Measurements from ENCODE around the gene RBM10. TPM values are rescaled to one million over a fixed set of nuclear protein-coding genes. Genes with fewer than 3 reads are reported as not detected.

The RBM10 gene
- total RNA-seq, 5 donors from 2014 or later (not counting 1 experiment from before 2014, with no cell fraction given), result 37.3 to 60.3 (median 55.8) TPM

DNA sequence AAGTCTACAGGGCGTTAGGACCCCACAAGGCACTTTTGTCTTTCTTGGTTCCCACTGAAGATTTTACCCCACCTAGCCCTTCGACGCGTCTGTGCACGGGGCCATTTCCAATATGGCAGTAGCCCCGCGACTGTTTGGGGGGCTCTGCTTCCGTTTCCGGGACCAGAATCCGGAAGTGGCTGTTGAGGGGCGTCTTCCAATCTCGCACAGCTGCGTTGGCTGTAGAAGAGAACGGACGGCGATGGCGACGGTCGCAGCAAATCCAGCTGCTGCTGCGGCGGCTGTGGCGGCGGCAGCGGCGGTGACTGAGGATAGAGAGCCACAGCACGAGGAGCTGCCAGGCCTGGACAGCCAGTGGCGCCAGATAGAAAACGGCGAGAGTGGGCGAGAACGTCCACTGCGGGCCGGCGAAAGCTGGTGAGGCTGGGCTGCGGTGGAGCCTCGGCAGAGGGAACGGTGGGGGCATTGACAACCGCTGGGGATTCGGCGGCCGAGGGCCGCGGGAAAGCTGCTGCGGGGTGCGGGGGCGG, 87.8 kb downstream of the RBM10 start, which contains the start of gene USP11:
Gene USP11, plus strand, starts transcription at position 207 of the 530 bp plus-strand sequence. Its CDS starts 35 bp downstream, at position 242.
- no peaks in the 10 kb centered on the region for H3K9me3 Mint-ChIP-seq
- WGBS (ENCODE audit: insufficient coverage), result 0% methylated on average over 24 of the region's 46 CpGs
- peak; percentile 20 to 42 (median 40) for ATAC-seq (replicated peaks in 1 of 4)

DNA sequence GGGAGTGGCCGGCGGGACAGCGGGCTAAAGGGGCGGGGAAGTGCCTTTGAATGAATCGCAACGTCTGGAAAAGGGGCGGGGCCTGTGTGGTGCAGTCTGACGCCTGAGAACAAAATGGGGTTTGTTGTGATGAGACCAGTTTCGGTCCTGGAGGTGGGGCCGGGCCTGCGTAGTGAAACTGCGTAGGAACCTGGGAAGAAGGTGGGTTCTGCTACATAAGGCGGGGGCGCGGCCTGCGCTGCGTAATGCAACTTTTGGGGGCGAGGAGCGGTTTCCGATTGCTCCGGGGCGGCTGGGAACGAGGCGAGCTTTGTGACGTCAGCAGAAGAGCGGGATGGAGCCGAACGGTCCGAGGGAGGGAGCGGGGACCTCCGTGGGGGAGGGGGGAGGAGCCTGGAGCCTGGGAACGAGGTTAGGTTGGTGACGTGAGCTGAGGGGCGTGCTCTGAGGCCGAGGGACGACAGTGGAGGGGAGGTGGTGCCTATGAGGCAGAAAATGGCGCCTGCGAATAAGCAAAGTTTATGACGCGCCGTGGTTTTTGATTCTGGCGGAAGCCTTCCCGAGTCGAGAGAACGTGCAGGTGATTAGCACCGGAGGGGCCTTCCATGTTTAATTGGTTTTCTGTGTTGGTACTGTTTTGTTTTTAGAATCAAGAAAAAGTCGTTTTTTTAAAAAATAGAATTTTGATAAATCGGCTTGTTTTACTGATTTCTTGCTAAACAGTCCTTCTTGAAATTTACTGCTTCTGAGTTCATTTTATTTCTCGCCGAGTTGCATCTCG, 88.5 kb downstream of the RBM10 start:
- DNase-seq (peak; percentile 81 to 97 (median 95)), ATAC-seq (replicated peaks in 1 of 4) (peak; percentile 87 to 91 (median 90))
- WGBS (ENCODE audit: insufficient coverage), result 0% methylated on average over 11 of the region's 51 CpGs
- H3K27me3 ChIP-seq (replicated peaks in 1 of 2; ENCODE audit: control insufficient read depth in 2 of 2, extremely low read depth in 1 of 2, insufficient read depth in 2 of 2, low read length in 1 of 2), result no peaks in the 10 kb centered on the region
- H3K4me1 ChIP-seq (ENCODE audit: control insufficient read depth in 1 of 2, extremely low read depth in 1 of 2, insufficient read depth in 2 of 2, low read length in 2 of 2), result peaks cover 2 to 17% of the 10 kb centered on the region in 2 experiments
- ChIA-PET CTCF (interaction anchor here in 1 of 2 donors (0.9 to 1.6 kb wide), 2 partner anchors 16 to 151 kb away, joined by 3 to 5 read pairs; no protein-coding TSS in a partner anchor), POLR2A (interaction anchor here (0.5 to 1.4 kb wide), 11 partner anchors 9 to 1725 kb away, joined by 3 to 19 read pairs (median 5); partner anchors contain the start of genes CDK16 (in 2 of the 2), NDUFB11 (in 1 of the 2) and RBM10 (in 1 of the 2))
- Mint-ChIP-seq H3K4me3 (peak overlapping the region; percentile 92 to 96 (median 94)), H3K9me3 (no peaks in the 10 kb centered on the region), H3K27me3 (no peaks in the 10 kb centered on the region), H3K27ac (peak overlapping the region; percentile 99), H3K36me3 (peaks cover 9% of the 10 kb centered on the region), H3K4me1 (peaks cover 29 to 34% (median 32%) of the 10 kb centered on the region in 3 donors)
- H3K36me3 ChIP-seq (ENCODE audit: control insufficient read depth in 2 of 2, extremely low read depth in 1 of 2, insufficient read depth in 1 of 2, low read length in 1 of 2), result peaks cover 5 to 8% of the 10 kb centered on the region in 2 donors
- peak overlapping the region; percentile 99 for H3K27ac ChIP-seq (ENCODE audit: low read length)
- peak overlapping the region; percentile 73 to 95 for H3K4me3 ChIP-seq (ENCODE audit: control insufficient read depth in 1 of 2, extremely low read depth in 1 of 2, low read length in 1 of 2)
- H3K9me3 ChIP-seq, result no peaks in the 10 kb centered on the region

More for the DNA sequence above, 87.8 kb downstream of the RBM10 start, which contains the start of gene USP11:
- Histone ChIP-seq H3K27ac (ENCODE audit: low read length) (peak within 1 kb of the TSS; percentile 99), H3K4me1 (ENCODE audit: control insufficient read depth in 1 of 2, extremely low read depth in 1 of 2, insufficient read depth in 2 of 2, low read length in 2 of 2) (peaks cover 2 to 17% of the 10 kb centered on the region in 2 experiments), H3K4me3 (ENCODE audit: control insufficient read depth in 1 of 2, extremely low read depth in 1 of 2, low read length in 1 of 2) (peak within 1 kb of the TSS; percentile 73 to 95), H3K27me3 (replicated peaks in 1 of 2; ENCODE audit: control insufficient read depth in 2 of 2, extremely low read depth in 1 of 2, insufficient read depth in 2 of 2, low read length in 1 of 2) (no peaks in the 10 kb centered on the region), H3K9me3 (no peaks in the 10 kb centered on the region), H3K36me3 (ENCODE audit: control insufficient read depth in 2 of 2, extremely low read depth in 1 of 2, insufficient read depth in 1 of 2, low read length in 1 of 2) (peaks cover 8 to 10% of the 10 kb centered on the region in 2 donors)
- Mint-ChIP-seq H3K27ac (peak within 1 kb of the TSS; percentile 99), H3K36me3 (peaks cover 9% of the 10 kb centered on the region), H3K27me3 (no peaks in the 10 kb centered on the region), H3K4me3 (peak within 1 kb of the TSS; percentile 92 to 96 (median 94)), H3K4me1 (peaks cover 29 to 34% (median 32%) of the 10 kb centered on the region in 3 donors)
- CTCF ChIA-PET, result interaction anchor here in 1 of 2 donors (0.9 to 1.6 kb wide), 2 partner anchors 15 to 152 kb away, joined by 3 to 5 read pairs; no protein-coding TSS in a partner anchor
- peak in 34 of 35 experiments; percentile 24 to 73 (median 56) for DNase-seq
- POLR2A ChIA-PET, result interaction anchor here (0.5 to 1.4 kb wide), 10 partner anchors 9 to 1726 kb away, joined by 3 to 19 read pairs (median 5); partner anchors contain the start of gene CDK16 (in 2 of the 2)

DNA sequence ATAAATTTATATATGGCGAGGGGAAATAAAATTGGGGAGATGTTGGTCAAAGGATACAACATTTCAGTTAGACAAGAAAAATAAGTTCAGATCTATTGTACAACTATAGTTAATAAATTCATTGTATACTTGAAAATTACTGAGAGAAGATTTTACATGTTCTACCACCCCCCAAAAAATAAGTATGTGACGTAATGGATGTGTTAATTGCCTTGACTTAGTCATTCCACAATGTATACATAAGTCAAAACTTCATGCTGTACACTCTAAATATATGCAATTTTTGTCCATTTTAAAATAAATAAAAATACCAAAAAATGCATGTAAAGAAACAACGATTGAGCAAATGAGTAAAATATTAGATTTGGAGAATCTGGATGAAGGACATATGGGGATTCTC, 89.6 kb downstream of the RBM10 start:
- ATAC-seq (replicated peaks in 1 of 4), result no peak
- Mint-ChIP-seq H3K4me1 (peaks cover 29 to 34% (median 32%) of the 10 kb centered on the region in 3 donors), H3K9me3 (no peaks in the 10 kb centered on the region), H3K27me3 (peaks cover 0 to 7% of the 10 kb centered on the region in 2 donors), H3K36me3 (peaks cover 6% of the 10 kb centered on the region), H3K27ac (peak overlapping the region; percentile 44 to 52), H3K4me3 (peak overlapping the region; percentile 61 to 96 (median 62))
- DNase-seq, result no peak
- ChIA-PET POLR2A (no interaction called here), CTCF (no interaction called here)
- Histone ChIP-seq H3K27me3 (replicated peaks in 1 of 2; ENCODE audit: control insufficient read depth in 2 of 2, extremely low read depth in 1 of 2, insufficient read depth in 2 of 2, low read length in 1 of 2) (no peaks in the 10 kb centered on the region), H3K27ac (ENCODE audit: low read length) (peak overlapping the region; percentile 99), H3K9me3 (no peaks in the 10 kb centered on the region), H3K4me1 (ENCODE audit: control insufficient read depth in 1 of 2, extremely low read depth in 1 of 2, insufficient read depth in 2 of 2, low read length in 2 of 2) (peaks cover 2 to 17% of the 10 kb centered on the region in 2 experiments), H3K4me3 (ENCODE audit: control insufficient read depth in 1 of 2, extremely low read depth in 1 of 2, low read length in 1 of 2) (peak overlapping the region in 1 of 2 donors; percentile 95), H3K36me3 (ENCODE audit: control insufficient read depth in 2 of 2, extremely low read depth in 1 of 2, insufficient read depth in 1 of 2, low read length in 1 of 2) (peaks cover 0 to under 1% of the 10 kb centered on the region in 2 donors)
- WGBS (ENCODE audit: insufficient coverage), result no CpG with 5 or more reads among the region's 3 CpGs

DNA sequence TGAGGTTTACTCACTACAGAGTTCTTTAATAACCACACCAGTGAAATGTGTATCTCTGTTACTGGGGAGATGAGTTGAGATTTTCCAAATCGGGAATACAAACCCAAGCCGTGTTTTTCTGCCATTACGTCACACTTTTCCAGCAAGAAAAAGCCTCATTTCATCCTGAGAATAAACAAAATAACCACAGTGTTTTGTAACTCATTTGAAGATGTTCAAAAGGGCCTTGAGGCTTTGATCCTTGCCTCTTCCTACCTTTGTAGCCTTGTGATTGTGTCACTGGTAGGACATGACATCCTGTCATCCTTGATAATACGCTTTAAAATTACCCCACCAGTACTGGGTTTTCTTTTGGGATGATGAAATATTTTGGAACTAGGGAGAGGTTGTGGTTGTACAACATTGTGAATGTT, 90.7 kb downstream of the RBM10 start:
- Mint-ChIP-seq H3K27me3 (peaks cover 0 to 8% of the 10 kb centered on the region in 2 donors), H3K4me3 (peak overlapping the region; percentile 11 to 54 (median 46)), H3K36me3 (peaks cover 16% of the 10 kb centered on the region), H3K4me1 (peaks cover 29 to 34% (median 32%) of the 10 kb centered on the region in 3 donors), H3K27ac (peak overlapping the region; percentile 11 to 77), H3K9me3 (no peaks in the 10 kb centered on the region)
- ATAC-seq (replicated peaks in 1 of 4), result no peak
- Histone ChIP-seq H3K27ac (ENCODE audit: low read length) (no peak overlapping the region), H3K4me1 (ENCODE audit: control insufficient read depth in 1 of 2, extremely low read depth in 1 of 2, insufficient read depth in 2 of 2, low read length in 2 of 2) (peaks cover 2 to 17% of the 10 kb centered on the region in 2 experiments), H3K27me3 (replicated peaks in 1 of 2; ENCODE audit: control insufficient read depth in 2 of 2, extremely low read depth in 1 of 2, insufficient read depth in 2 of 2, low read length in 1 of 2) (no peaks in the 10 kb centered on the region), H3K4me3 (ENCODE audit: control insufficient read depth in 1 of 2, extremely low read depth in 1 of 2, low read length in 1 of 2) (no peak overlapping the region), H3K9me3 (no peaks in the 10 kb centered on the region), H3K36me3 (ENCODE audit: control insufficient read depth in 2 of 2, extremely low read depth in 1 of 2, insufficient read depth in 1 of 2, low read length in 1 of 2) (peaks cover 0 to 12% of the 10 kb centered on the region in 2 donors)
- CTCF ChIA-PET, result interaction anchor here in 1 of 2 donors (0.5 kb wide), 1 partner anchor 12 kb away, joined by 7 read pairs; no protein-coding TSS in a partner anchor
- WGBS (ENCODE audit: insufficient coverage), result no CpG with 5 or more reads among the region's 4 CpGs
- POLR2A ChIA-PET, result interaction anchor here (0.5 to 1.0 kb wide), 2 partner anchors 18 to 421 kb away, joined by 3 to 4 read pairs; partner anchors contain the start of gene CDK16 (in 1 of the 2)
- no peak for DNase-seq

Other genes with a start within 250 kb of the RBM10 start
- gene JADE3, start 232.8 kb upstream of the RBM10 start, total RNA-seq, result 1 to 10 TPM in 3 of 5 donors, under 1 TPM in 2; 0.21 to 1.3 (median 1.0) TPM
- gene RGN, start 66.8 kb upstream of the RBM10 start, total RNA-seq, result under 1 TPM in 1 of 5 donors, not detected in 4; 0.32 TPM
- gene NDUFB11, start 519 bp upstream of the RBM10 start, total RNA-seq, result 10 to 100 TPM; 52.9 to 64.1 (median 57.8) TPM
- 100 to 1,000 TPM; 116 to 177 (median 149) TPM for gene UBA1, start 48.6 kb downstream of the RBM10 start, total RNA-seq
- gene CDK16, start 73.5 kb downstream of the RBM10 start, total RNA-seq, result 100 to 1,000 TPM in 2 of 5 donors, 10 to 100 TPM in 3; 54.7 to 139 (median 60.4) TPM
- 100 to 1,000 TPM in 1 of 5 donors, 10 to 100 TPM in 4; 72.3 to 122 (median 85.5) TPM for gene USP11, start 87.8 kb downstream of the RBM10 start, total RNA-seq
- 1 to 10 TPM in 2 of 5 donors, under 1 TPM in 3; 0.72 to 1.2 (median 0.95) TPM for gene ZNF157, start 225.4 kb downstream of the RBM10 start, total RNA-seq

All from T-cell (primary cell).